HUDEP-2 (cell line): ENCODE measurements around the gene ZNF749.
"Not testable (repeated sequence)": the region's sequence is repeated elsewhere in the genome, so short reads cannot be mapped to it uniquely, and the experiment has no call there.

Experiments used
- DNase-seq, 76 experiments: peaks; one replicate each; lab custom pipeline; 2025; ENCODE audit not compliant: unreplicated experiment in 76 of 76; lab: John Stamatoyannopoulos, UW

The ZNF749 gene

DNA sequence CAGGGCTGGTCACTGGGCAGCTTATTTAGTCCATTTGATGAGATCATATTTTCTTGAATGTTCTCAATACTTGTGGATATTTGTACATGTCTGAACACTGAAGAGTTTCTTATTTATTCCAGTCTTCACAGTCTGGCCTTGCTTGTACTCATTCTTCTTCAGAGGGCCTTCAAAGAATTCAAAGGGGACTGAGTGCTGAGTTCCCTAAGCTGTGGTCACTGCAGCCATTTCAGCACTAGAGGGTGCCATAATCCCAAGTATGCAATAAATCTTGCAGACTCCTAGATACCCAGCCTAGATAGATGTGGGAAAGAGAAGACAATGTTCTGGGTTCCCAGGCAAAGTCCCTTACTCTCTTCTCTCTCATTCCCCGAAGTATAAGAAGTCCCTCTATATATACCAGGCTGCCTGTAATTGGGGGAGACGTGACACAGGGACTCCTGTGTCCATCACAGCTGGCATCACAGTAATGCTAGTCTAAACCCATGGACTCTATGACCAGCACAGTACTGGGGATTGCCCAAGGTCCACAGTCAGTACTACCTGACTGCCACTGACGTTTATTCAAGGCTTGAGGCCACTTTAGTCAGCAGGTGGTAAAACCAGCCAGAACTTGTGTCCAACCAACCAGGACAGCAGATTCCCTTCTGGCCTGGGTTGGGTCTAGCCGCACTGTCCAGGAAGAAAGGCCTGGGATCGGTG is 30.7 kb downstream of the ZNF749 start:
- DNase-seq: peak in 34 of 76 experiments; percentile 2 to 61 (median 29)

DNA sequence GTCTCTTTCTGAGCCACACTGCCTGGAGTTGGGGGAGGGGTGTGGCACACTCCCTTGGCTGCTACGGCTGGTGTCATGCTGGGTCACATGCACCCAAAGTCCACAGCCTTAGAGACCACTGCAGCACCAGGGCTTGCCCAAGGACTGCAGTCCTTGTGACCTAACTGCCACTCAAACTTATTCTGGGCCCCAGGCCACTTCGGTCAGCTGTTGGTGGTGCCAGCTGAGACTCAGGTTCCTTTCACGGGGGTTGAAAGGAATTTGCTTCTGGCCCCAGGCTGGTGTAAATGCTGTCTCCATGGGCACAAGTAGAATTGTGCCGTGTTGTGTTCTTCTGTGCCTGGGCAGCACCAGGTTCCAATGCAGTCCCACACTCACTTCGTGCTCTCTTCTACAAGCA is 31.4 kb downstream of the ZNF749 start:
- no peak for DNase-seq

- no peak for DNase-seq
Measured at GRCh38 chr19:57473646-57474045, 38.5 kb downstream of the ZNF749 start.

GRCh38 chr19:57477191-57478008 is 42.3 kb downstream of the ZNF749 start, which contains the start of gene ZNF772:
ZNF772 (minus strand) TSS chr19:57477566; CDS start chr19:57477309, 257 bp downstream.
- peak in 73 of 76 experiments; percentile 26 to 94 (median 83) for DNase-seq

- DNase-seq: peak in 74 of 76 experiments; percentile 26 to 93 (median 80)
Measured at GRCh38 chr19:57487477-57488298, 52.6 kb downstream of the ZNF749 start, which contains the start of gene ZNF419. ZNF419 (plus strand) TSS chr19:57487750; CDS start chr19:57487951, 201 bp downstream.

DNA sequence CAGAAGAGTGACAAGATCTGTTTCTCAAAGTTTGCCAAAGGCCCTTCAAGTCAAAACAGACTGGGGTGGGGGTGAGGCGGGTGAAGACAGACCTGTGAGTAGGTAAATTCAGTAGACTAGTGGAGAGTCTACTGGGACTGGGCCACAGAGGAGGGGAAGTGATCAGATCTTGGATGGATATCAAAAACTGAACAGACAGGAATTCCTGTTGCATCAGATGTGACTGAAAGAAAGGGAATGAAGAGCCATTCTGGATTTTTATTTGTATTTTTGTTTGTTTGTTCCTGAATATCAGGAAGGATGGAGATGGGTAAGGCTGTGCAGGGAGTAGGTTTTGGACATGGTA is 53.1 kb downstream of the ZNF749 start:
- not testable (repeated sequence) for DNase-seq
